Heart right ventricle (tissue), 16 donors: ENCODE results near the gene BDKRB1. TPM values are rescaled to one million over a fixed set of nuclear protein-coding genes. Genes with fewer than 3 reads are reported as not detected.

Experiments used
- ATAC-seq, 8 donors: fragments of 200-7000 bp; cut with Tn5 transposase; one replicate each; pipeline ENCODE4 v1.9.1; 2020; ENCODE audit warnings: mild to moderate bottlenecking in 8 of 8, moderate library complexity in 8 of 8, moderate number of reproducible peaks in 1 of 8
- DNase-seq, 2 donors: peaks; one replicate each; pipeline ENCODE4 v3.0.0-alpha.2; 2020
- H3K27ac ChIP-seq, 10 donors: fragments of 200-600 bp; sonication (generic) in 2 of 10; one replicate each; pipeline versions ENCODE4 v1.5.0 to v1.8.0; 2020 to 2022; ENCODE audit warnings: mild to moderate bottlenecking in 3 of 10
- H3K27me3 ChIP-seq, 7 donors: fragments of 200-600 bp; one replicate each; pipeline ENCODE4 v1.8.0; 2021 to 2022; ENCODE audit warnings: mild to moderate bottlenecking in 2 of 7
- H3K36me3 ChIP-seq, 9 donors: fragments of 200-600 bp; sonication (generic) in 1 of 9; one replicate each; pipeline versions ENCODE4 v1.5.0 to v1.8.0; 2020 to 2022; ENCODE audit warnings: mild to moderate bottlenecking in 2 of 9
- H3K4me1 ChIP-seq, 9 donors: fragments of 200-600 bp; sonication (generic) in 1 of 9; one replicate each; pipeline versions ENCODE4 v1.5.0 to v1.8.0; 2020 to 2022; ENCODE audit warnings: mild to moderate bottlenecking in 4 of 9
- H3K4me3 ChIP-seq, 10 donors: fragments of 200-600 bp; sonication (generic) in 2 of 10; one replicate each; pipeline versions ENCODE4 v1.5.0 to v1.8.0; 2020 to 2022; ENCODE audit warnings: mild to moderate bottlenecking in 7 of 10, moderate library complexity in 2 of 10
- H3K9me3 ChIP-seq, 11 donors: fragments of 200-600 bp in 10 of 11; sonication (generic) in 2 of 11; one replicate each; pipeline versions ENCODE4 v1.5.0 to v1.8.0; 2013 to 2022; ENCODE audit warnings: mild to moderate bottlenecking in 2 of 11, control low read depth in 1 of 11, moderate library complexity in 1 of 11
- CTCF ChIP-seq, 9 donors: fragments of 200-600 bp; sonication (generic) in 2 of 9; IDR thresholded peaks; one replicate each; pipeline versions ENCODE4 v1.5.0 to v1.8.0; 2021 to 2022; ENCODE audit warnings: antibody characterized with exemption in 9 of 9, mild to moderate bottlenecking in 5 of 9, moderate library complexity in 1 of 9
- WGBS, 2 donors: extraction: QIAGEN DNeasy Blood & Tissue Kit; methylation state at CpG; one replicate each; pipeline ENCODE4 v1.1.7; 2013; ENCODE audit warnings: inconsistent platforms in 1 of 2; 5-methylcytosine and 5-hydroxymethylcytosine counted together
- intact Hi-C, 10 donors: fragments of 100-400 bp; cut with DNase I; formaldehyde crosslinking; loops; one replicate each; pipeline versions ENCODE4 v1.11.1 to v1.14.2; 2022
- polyA plus RNA-seq, 2 donors: library from polyadenylated mRNA; stranded (reverse); fragments of 200-250 nt; gene quantifications; one replicate each; pipeline ENCODE4 v1.2.3, GENCODE V29; 2013
- total RNA-seq, 10 donors: library from RNA; stranded (reverse); fragmentation: NEBNext Ultra II Directional in 3 of 10; extraction: Animal tissue kit (Norgen Biotek cat#: 25700) in 3 of 10; gene quantifications; one replicate each; pipeline versions ENCODE4 v1.2.1 to v1.2.4, GENCODE V29; 2021 to 2023
- donor health status: Arrhythmogenic right ventricular cardiomyopathy.
- donor health status: ischemic (EF 13 %, LVEDD 7.1; RV severe dilation, severe dysfunction).
- donor health status: healthy with polysubstance abuse.
- donor health status: DM: no; HTN: yes; CAD: no.
- donor health status: DM: no; HTN: no; CAD: no.
- donor health status: ischemic (EF 25% LVEDD 6.9; RV normal size, moderate dysfunction).
- donor health status: ischemic (EF 25% LVEDD 5.7; RV mildly dilated, moderate dysfunction).
- donor health status: healthy.
- donor health status: DM: yes; HTN: yes; CAD: no.
- donor health status: Ischemic cardiomyopathy.
- donor health status: ischemic (EF 35%, LVEDD 5.7; RV mildly dilated, moderate dysfunction).
- donor health status: nonischemic (EF 11% LVEDD 7.7; RV severe dilation, severe dysfunction).
- donor health status: DM: yes; HTN: yes; CAD: no.
- donor health status: PGD.
- donor health status: ischemic (EF 29% LVEDD 5.4; RV normal size, mild dysfunction).
- donor health status: nonischemic (EF 23%, LVEDD 6.1; RV moderate dilation, normal function).

BDKRB1 gene
- total and polyA plus RNA-seq, 12 donors: 0.09 to 0.66 (median 0.39) TPM; not detected in 9

- H3K9me3 ChIP-seq: peaks cover 0 to 24% (median 0%) of the 10 kb centered on the region in 11 donors
- TF ChIP-seq CTCF (IDR thresholded peaks at IDR 0.05): no peak
- no peaks in the 10 kb centered on the region for H3K36me3 ChIP-seq
- H3K27ac ChIP-seq: no peak overlapping the region
- intact Hi-C loops: loop anchor here in 9 of 10 donors (5.0 to 10.0 kb wide), 5 partner anchors 168 to 706 kb away; no protein-coding TSS in a partner anchor
- H3K4me1 ChIP-seq: peaks cover 0 to 10% (median 4%) of the 10 kb centered on the region in 9 donors
- DNase-seq (no peak), ATAC-seq (no peak)
- WGBS, 2 donors: 70 to 76% methylated on average over 8 of the region's 8 CpGs
- H3K4me3 ChIP-seq: no peak overlapping the region
- H3K27me3 ChIP-seq: peaks cover 0 to 6% (median 0%) of the 10 kb centered on the region in 7 donors
These were observed 14.8 kb downstream of the BDKRB1 start for GRCh38 chr14:96270565-96271420.

- WGBS, 2 donors: 98 to 100% methylated on average over 1 of the region's 1 CpG
- Histone ChIP-seq H3K36me3 (no peaks in the 10 kb centered on the region), H3K27ac (no peak overlapping the region), H3K4me3 (no peak overlapping the region), H3K27me3 (peaks cover 0 to 6% (median 0%) of the 10 kb centered on the region in 7 donors), H3K9me3 (peaks cover 0 to 24% (median 0%) of the 10 kb centered on the region in 11 donors), H3K4me1 (peaks cover 0 to 10% (median 4%) of the 10 kb centered on the region in 9 donors)
- no peak for TF ChIP-seq CTCF (IDR thresholded peaks at IDR 0.05)
- ATAC-seq: no peak
- DNase-seq: no peak
- intact Hi-C loops: loop anchor here in 9 of 10 donors (5.0 to 10.0 kb wide), 5 partner anchors 169 to 707 kb away; no protein-coding TSS in a partner anchor
These were observed 15.4 kb downstream of the BDKRB1 start for GRCh38 chr14:96271421-96271762.

GRCh38 chr14:96272777-96273473 lies 16.9 kb downstream of the BDKRB1 start:
- Histone ChIP-seq H3K9me3 (peaks cover under 1 to 31% (median 7%) of the 10 kb centered on the region in 11 donors), H3K36me3 (no peaks in the 10 kb centered on the region), H3K27me3 (peaks cover 0 to 6% (median 0%) of the 10 kb centered on the region in 7 donors), H3K4me3 (no peak overlapping the region), H3K4me1 (peaks cover 0 to 10% (median 4%) of the 10 kb centered on the region in 9 donors), H3K27ac (no peak overlapping the region)
- intact Hi-C loops: loop anchor here in 9 of 10 donors (5.0 to 10.0 kb wide), 5 partner anchors 171 to 708 kb away; no protein-coding TSS in a partner anchor
- 24 to 33% methylated on average over 3 of the region's 3 CpGs for WGBS, 2 donors
- TF ChIP-seq CTCF (IDR thresholded peaks at IDR 0.05): no peak
- DNase-seq (no peak), ATAC-seq (no peak)

- H3K27ac ChIP-seq: no peak overlapping the region
- H3K4me1 ChIP-seq: peaks cover 0 to 10% (median 4%) of the 10 kb centered on the region in 9 donors
- H3K27me3 ChIP-seq: peaks cover 0 to 4% (median 0%) of the 10 kb centered on the region in 7 donors
- H3K4me3 ChIP-seq: no peak overlapping the region
- H3K9me3 ChIP-seq: peaks cover 4 to 38% (median 14%) of the 10 kb centered on the region in 11 donors
- TF ChIP-seq CTCF (IDR thresholded peaks at IDR 0.05): no peak
- H3K36me3 ChIP-seq: no peaks in the 10 kb centered on the region
- intact Hi-C loops: loop anchor here in 9 of 10 donors (2.0 to 10.0 kb wide), 8 partner anchors 171 to 713 kb away; no protein-coding TSS in a partner anchor
- no peak for DNase-seq
- WGBS, 2 donors: 88 to 89% methylated on average over 5 of the region's 5 CpGs
- no peak for ATAC-seq
These were observed 17.6 kb downstream of the BDKRB1 start for GRCh38 chr14:96273629-96274028.
